Left lung (tissue), 10 donors: ENCODE results near the gene UNC13D. TPM values are rescaled to one million over a fixed set of nuclear protein-coding genes. Genes with fewer than 3 reads are reported as not detected.
"Not testable (repeated sequence)": the region's sequence is repeated elsewhere in the genome, so short reads cannot be mapped to it uniquely, and the experiment has no call there.

Experiments used
- ATAC-seq: fragments of 200-7000 bp; cut with Tn5 transposase; one replicate; pipeline ENCODE4 v1.9.1; 2020; ENCODE audit warnings: moderate library complexity
- DNase-seq, 4 donors: peaks; one replicate each; pipeline ENCODE4 v3.0.0-alpha.2; 2013 to 2020
- H3K27ac ChIP-seq, 2 donors: fragments of 200-600 bp; sonication (generic) in 1 of 2; one replicate each; pipeline versions ENCODE4 v1.5.0 to v1.8.0; 2020 to 2021
- H3K27me3 ChIP-seq, 2 donors: fragments of 200-600 bp; sonication (generic) in 1 of 2; one replicate each; pipeline versions ENCODE4 v1.5.0 to v1.8.0; 2020 to 2021
- H3K36me3 ChIP-seq, 2 donors: fragments of 200-600 bp; sonication (generic) in 1 of 2; one replicate each; pipeline versions ENCODE4 v1.5.0 to v1.8.0; 2020 to 2021
- H3K4me1 ChIP-seq, 2 donors: fragments of 200-600 bp; one replicate each; pipeline ENCODE4 v1.8.0; 2021
- H3K4me3 ChIP-seq, 2 donors: fragments of 200-600 bp; sonication (generic) in 1 of 2; one replicate each; pipeline versions ENCODE4 v1.5.0 to v1.8.0; 2020 to 2021; ENCODE audit warnings: mild to moderate bottlenecking in 1 of 2
- H3K9me3 ChIP-seq, 2 donors: fragments of 200-600 bp; sonication (generic) in 1 of 2; one replicate each; pipeline versions ENCODE4 v1.5.0 to v1.8.0; 2020 to 2021
- CTCF ChIP-seq, 2 donors: fragments of 200-600 bp; sonication (generic) in 1 of 2; IDR thresholded peaks; one replicate each; pipeline versions ENCODE4 v1.5.0 to v1.8.0; 2021; ENCODE audit warnings: antibody characterized with exemption in 2 of 2
- intact Hi-C, 2 donors: fragments of 100-400 bp; cut with DNase I; formaldehyde crosslinking; loops; one replicate each; pipeline versions ENCODE4 v1.11.2 to v1.14.2; 2022
- polyA plus RNA-seq, 6 donors: library from polyadenylated mRNA; unstranded; fragments of 120-200 nt; gene quantifications; one replicate each; pipeline ENCODE4 v1.2.1, GENCODE V29; 2013; ENCODE audit not compliant: insufficient read length in 6 of 6
- total RNA-seq, 2 donors: library from RNA; stranded (reverse); fragmentation: NEBNext Ultra II Directional; extraction: Animal tissue kit (Norgen Biotek cat#: 25700); gene quantifications; one replicate each; pipeline ENCODE4 v1.2.1, GENCODE V29; 2021
- donor health status: DM: no; HTN: yes; CAD: no.
- donor health status: DM: no; HTN: no; CAD: no.

The UNC13D gene
- total and polyA plus RNA-seq, 8 donors = 24.9 to 91.4 (median 40.1) TPM

- ATAC-seq (no peak), DNase-seq (no peak)
- Histone ChIP-seq H3K27ac (no peak overlapping the region), H3K4me3 (no peak overlapping the region), H3K36me3 (peaks cover 0 to 46% of the 10 kb centered on the region in 2 donors), H3K9me3 (no peaks in the 10 kb centered on the region), H3K4me1 (peaks cover 14 to 22% of the 10 kb centered on the region in 2 donors), H3K27me3 (no peaks in the 10 kb centered on the region)
- intact Hi-C loops = loop anchor here in 1 of 2 donors (10.0 kb wide), 1 partner anchor 117 kb away; a partner anchor contains a TSS
- TF ChIP-seq CTCF (IDR thresholded peaks at IDR 0.05) = no peak
Observed at GRCh38 chr17:75891605-75892555, 47.7 kb upstream of the UNC13D start.

GRCh38 chr17:75891022-75891604 lies 46.9 kb upstream of the UNC13D start:
- DNase-seq = no peak
- no peak for ATAC-seq
- no peak overlapping the region for H3K4me3 ChIP-seq
- no peak for TF ChIP-seq CTCF (IDR thresholded peaks at IDR 0.05)
- no peaks in the 10 kb centered on the region for H3K9me3 ChIP-seq
- H3K27me3 ChIP-seq = no peaks in the 10 kb centered on the region
- peaks cover 0 to 46% of the 10 kb centered on the region in 2 donors for H3K36me3 ChIP-seq
- H3K27ac ChIP-seq = no peak overlapping the region
- H3K4me1 ChIP-seq = peaks cover 14 to 21% of the 10 kb centered on the region in 2 donors
- intact Hi-C loops = loop anchor here in 1 of 2 donors (10.0 kb wide), 1 partner anchor 116 kb away; a partner anchor contains a TSS

GRCh38 chr17:75889454-75889853 lies 45.2 kb upstream of the UNC13D start:
- DNase-seq (no peak), ATAC-seq (no peak)
- Histone ChIP-seq H3K27me3 (no peaks in the 10 kb centered on the region), H3K36me3 (peaks cover 0 to 46% of the 10 kb centered on the region in 2 donors), H3K9me3 (no peaks in the 10 kb centered on the region), H3K4me3 (no peak overlapping the region), H3K4me1 (peaks cover 0 to 7% of the 10 kb centered on the region in 2 donors), H3K27ac (no peak overlapping the region)
- intact Hi-C loops = no loop called here
- TF ChIP-seq CTCF (IDR thresholded peaks at IDR 0.05) = no peak

- DNase-seq (no peak), ATAC-seq (no peak)
- H3K27me3 ChIP-seq = no peaks in the 10 kb centered on the region
- intact Hi-C loops = no loop called here
- TF ChIP-seq CTCF (IDR thresholded peaks at IDR 0.05) = no peak
- peaks cover 0 to 46% of the 10 kb centered on the region in 2 donors for H3K36me3 ChIP-seq
- no peaks in the 10 kb centered on the region for H3K9me3 ChIP-seq
- no peak overlapping the region for H3K27ac ChIP-seq
- peaks cover 0 to 2% of the 10 kb centered on the region in 2 donors for H3K4me1 ChIP-seq
- H3K4me3 ChIP-seq = no peak overlapping the region
Observed at GRCh38 chr17:75888484-75888883, 44.3 kb upstream of the UNC13D start.

GRCh38 chr17:75885860-75886259 lies 41.7 kb upstream of the UNC13D start:
- H3K9me3 ChIP-seq, ATAC-seq, H3K27me3 ChIP-seq, DNase-seq, H3K27ac ChIP-seq, intact Hi-C loops, H3K4me1 ChIP-seq, H3K4me3 ChIP-seq: not testable (repeated sequence)
- peaks cover 0 to 22% of the 10 kb centered on the region in 2 donors for H3K36me3 ChIP-seq
